Stimulated activated CD4-positive, alpha-beta T cell treated with anti-CD3 and anti-CD28 coated beads, Interleukin-1b, Interleukin-23, amount 100 ng/mL, for 24 hours (primary cell): Measurements from ENCODE around the gene TCF12.

Source experiments
- DNase-seq, 4 experiments: peaks; one replicate each; pipeline ENCODE4 v3.0.0-alpha.2; 2020; ENCODE audit warnings: low read depth in 4 of 4, low spot score in 1 of 4

Gene TCF12

DNA sequence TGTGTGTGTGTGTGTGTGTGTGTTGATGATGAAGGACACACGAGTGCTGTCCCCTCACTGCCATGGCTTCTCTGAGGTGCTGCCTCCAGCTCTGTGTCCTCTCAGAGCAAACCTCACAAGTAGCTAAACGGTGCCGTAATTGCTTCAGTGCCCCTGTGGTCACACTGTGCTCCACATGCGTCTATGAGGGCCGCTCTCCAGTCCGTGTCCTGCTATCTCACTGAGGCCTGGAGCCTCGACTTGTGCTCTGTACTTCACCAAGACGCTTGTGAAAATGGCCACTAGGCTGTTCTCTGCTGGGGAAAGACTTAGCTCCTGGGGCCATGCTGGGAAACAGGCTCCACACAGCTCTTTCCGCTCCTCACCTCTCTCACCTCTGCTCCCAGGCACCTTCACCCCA lies 392.4 kb downstream of the TCF12 start:
- DNase-seq = no peak

- DNase-seq = no peak
Observed at GRCh38 chr15:57312006-57312317, 393.5 kb downstream of the TCF12 start.

DNA sequence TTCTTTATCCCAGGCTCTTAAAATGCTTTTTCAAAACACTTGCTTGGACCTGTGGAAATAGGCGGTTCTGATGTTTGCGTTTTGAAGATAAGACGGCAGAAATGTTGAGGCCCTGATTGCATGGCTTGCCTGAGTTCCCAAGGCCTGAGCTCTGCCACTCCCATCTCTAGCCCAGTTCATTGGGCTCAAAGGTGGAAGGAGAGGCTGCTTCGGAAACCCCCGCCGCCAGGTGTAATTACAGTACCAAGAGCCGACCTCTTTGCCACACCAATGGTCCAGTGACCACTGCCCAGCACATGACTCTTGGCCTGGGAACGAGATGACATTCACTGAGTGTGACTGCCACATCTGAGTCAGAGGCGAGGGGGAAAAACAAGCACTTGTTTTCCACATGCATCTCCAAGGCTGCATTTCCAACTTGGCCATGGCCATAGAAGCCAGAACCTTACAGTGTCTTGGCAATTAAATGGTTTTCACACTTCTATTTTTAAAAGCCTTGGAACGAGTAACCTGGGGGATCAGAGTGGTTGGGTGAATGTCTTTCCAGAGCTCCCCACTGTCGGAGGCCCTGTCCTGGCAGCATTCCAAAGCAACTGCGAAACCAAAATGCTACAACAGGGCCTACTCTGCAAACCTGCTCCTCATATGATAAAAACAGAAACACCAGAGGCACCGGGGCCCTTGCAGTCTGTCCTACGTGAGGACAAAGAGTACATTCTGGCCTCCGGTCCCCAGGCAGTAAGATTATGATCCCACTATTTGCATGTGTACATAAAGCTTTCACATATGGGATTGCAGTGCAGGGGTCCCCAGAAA lies 394.1 kb downstream of the TCF12 start:
- no peak for DNase-seq

- DNase-seq = no peak
Observed at GRCh38 chr15:57313134-57313483, 394.7 kb downstream of the TCF12 start.

GRCh38 chr15:57314221-57314620 lies 395.8 kb downstream of the TCF12 start:
- DNase-seq = no peak

DNA sequence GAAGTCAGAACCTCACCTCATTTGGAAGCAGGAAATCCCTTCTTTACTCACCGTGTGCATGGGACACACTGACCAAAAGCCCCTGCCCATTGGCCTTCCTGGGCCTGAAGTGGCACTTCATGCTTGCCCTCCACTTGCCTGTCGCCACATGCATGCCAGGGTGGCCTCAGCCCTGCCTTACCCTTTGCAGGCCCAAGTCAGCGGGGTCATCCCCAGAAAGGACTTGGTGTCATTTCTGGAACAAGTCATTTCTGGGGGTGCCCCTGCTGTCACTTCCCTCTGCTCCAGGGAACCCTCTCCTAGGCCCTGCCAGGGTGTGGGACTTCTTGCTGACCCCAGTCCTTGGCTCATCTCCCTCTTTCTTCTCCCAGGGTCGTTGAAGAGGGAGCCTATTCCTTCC lies 398.0 kb downstream of the TCF12 start:
- no peak for DNase-seq

- DNase-seq = no peak
Observed at GRCh38 chr15:57319226-57319918, 400.9 kb downstream of the TCF12 start.

DNA sequence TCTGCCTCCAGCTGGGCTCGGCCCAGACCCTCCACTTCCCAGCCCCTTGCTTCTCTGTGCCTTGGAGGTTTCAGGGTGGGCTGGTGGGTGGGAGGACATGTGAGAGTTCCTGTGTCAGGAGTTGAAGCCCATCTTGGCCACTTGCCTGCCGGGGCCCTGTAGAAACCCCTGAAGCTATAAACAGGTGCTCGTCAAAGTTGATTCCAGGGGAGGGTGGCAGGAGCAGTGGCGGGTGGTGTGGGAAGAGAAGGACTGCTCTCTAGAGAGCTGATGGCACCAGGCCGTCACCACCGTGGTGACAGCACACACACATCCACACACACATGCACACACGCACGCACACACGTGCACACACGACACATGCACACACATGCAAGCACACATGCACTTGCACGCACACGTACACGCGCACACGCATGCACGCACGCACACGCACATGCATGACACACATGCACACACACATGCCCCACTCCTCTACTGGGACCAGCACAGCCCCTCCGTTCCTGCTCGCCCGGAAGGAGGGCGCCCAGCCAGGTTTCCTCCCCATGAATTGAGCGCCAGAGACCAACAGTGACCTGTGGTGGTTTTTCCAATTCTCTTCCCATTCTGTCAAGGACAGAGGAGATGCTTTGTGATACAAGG lies 401.6 kb downstream of the TCF12 start:
- DNase-seq = no peak

GRCh38 chr15:57320631-57321220 lies 402.3 kb downstream of the TCF12 start:
- DNase-seq = no peak

GRCh38 chr15:57321485-57321884 lies 403.0 kb downstream of the TCF12 start:
- DNase-seq = no peak

GRCh38 chr15:57321973-57322601 lies 403.6 kb downstream of the TCF12 start:
- DNase-seq = no peak

DNA sequence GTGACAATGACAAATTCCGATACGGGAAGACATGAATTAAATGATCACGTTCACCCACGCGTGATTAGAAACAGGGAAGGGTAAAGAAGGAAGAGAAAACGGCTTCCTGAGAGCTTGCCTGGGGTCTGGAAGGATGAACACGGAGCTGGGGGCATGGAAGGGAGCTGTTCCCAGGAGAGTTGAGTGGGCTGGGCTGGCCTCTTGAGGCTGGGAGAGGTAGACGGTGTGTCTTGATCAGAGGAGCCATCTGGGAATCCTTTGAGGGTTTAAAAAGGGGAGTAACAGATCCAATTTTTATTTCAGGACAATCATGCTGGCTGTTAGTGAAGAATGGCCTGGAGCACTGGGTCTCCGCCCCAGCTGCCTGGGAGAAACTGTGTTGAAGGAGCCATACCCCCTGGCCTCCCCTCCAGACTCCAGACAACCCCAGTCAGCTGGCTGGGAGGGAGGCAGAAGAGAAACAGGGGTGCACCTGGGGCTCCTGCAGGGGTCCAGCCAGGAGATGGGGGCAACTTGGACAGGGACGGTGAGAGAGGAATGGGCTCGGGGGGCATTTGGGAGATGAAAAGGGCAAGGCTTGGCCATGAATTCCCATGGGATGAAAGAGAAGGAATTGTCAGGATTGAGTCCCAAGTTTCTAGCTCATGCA lies 404.3 kb downstream of the TCF12 start:
- DNase-seq = no peak

DNA sequence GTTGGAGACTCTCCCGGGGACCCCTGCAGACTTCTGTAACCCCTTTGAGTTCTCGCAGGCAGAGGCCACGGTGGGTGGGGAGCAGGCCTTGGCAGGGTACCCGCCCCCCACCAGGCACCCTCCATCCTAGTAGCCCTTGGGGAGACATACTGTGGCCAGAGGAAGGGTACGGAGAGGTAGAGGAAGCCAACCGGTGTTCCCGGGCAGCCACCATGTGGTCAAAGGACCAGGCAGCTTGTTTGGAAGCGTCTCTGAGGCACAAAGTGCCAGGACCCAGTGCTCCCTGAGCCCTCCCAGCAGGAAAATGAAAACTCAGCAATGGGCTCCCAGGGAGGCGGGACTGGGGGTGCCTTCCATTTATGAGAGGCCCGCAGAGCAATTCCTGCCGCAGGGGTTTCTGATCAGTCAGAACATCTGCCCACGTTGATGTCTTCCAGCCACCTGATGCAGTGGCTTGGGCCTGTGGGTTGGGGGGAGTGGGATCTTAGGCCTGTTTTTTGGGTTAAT lies 404.9 kb downstream of the TCF12 start:
- no peak for DNase-seq

GRCh38 chr15:57323806-57324589 lies 405.6 kb downstream of the TCF12 start:
- no peak for DNase-seq

GRCh38 chr15:57324590-57324890 lies 406.1 kb downstream of the TCF12 start:
- DNase-seq = no peak

DNA sequence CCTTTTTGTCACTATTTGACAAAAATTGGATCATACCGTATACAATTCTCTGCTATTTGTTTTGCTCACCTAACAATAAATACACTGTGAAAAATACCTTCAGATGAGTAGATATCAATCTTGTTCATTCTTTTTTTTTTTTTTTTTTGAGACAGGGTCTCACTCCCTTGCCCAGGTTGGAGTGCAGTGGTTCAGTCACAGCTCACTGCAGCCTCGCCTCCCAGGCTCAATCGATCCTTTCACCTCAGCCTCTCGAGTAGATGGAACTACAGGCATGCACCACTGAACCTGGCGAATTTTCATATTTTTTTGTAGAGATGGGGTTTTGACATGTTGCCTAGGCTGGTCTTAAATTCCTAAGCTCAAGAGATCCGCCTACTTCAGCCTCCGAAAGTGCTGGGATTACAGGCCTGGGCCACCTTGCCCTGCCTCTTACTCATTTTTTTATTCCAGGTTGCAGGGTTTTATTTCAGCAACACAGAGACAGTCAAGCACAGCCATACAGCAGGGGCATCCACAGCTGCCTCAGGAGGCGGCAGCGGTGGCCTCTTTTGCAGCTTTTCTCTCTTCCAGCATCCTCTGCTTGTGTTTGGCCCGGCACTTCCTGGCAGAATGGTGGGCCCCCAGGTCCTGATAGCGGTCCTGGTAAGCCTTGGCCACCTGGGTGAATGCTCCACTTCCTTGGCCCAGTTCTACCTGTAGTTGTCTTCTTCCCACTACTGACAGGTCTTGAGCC lies 406.7 kb downstream of the TCF12 start:
- DNase-seq = no peak

GRCh38 chr15:57326196-57326595 lies 407.8 kb downstream of the TCF12 start:
- DNase-seq = no peak

- DNase-seq = no peak
Observed at GRCh38 chr15:57327985-57328471, 409.6 kb downstream of the TCF12 start.

DNA sequence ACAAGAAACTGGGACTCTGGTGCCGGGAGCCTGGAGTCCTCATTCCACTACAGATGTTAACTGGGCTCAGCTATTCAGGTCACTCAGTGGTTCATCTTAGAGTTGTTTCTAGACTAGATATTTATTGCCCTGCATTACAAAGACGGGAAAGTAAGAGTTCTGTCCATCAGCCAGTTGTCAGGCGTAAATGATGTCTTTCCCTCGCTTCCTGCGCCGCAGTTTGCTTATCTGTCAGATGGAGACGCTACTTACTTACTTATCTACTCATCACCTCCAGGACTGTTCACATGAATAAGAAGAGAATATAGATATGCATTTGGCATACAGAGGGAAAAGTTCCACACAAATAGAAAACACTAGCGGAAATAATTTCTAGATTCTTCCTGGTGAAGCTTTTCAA lies 410.0 kb downstream of the TCF12 start:
- DNase-seq = no peak
